ENCODE results near the gene ARL15.
"Not testable (repeated sequence)": the region's sequence is repeated elsewhere in the genome, so short reads cannot be mapped to it uniquely, and the experiment has no call there.

ARL15 gene

GRCh38 chr5:53878015-53878414 lies 432.4 kb downstream of the ARL15 start:
- DNase-seq, result no peak

GRCh38 chr5:53877243-53877642 lies 433.1 kb downstream of the ARL15 start:
- DNase-seq, result no peak

GRCh38 chr5:53874409-53874808 lies 436.0 kb downstream of the ARL15 start:
- DNase-seq, result no peak

- no peak for DNase-seq
Measured at GRCh38 chr5:53873235-53873634, 437.1 kb downstream of the ARL15 start.

- no peak for DNase-seq
Measured at GRCh38 chr5:53871775-53872174, 438.6 kb downstream of the ARL15 start.

GRCh38 chr5:53871050-53871449 lies 439.3 kb downstream of the ARL15 start:
- no peak for DNase-seq

- no peak for DNase-seq
Measured at GRCh38 chr5:53858700-53859456, 451.5 kb downstream of the ARL15 start.

- no peak for DNase-seq
Measured at GRCh38 chr5:53856506-53856905, 453.9 kb downstream of the ARL15 start.

- not testable (repeated sequence) for DNase-seq
Measured at GRCh38 chr5:53836851-53837430, 473.4 kb downstream of the ARL15 start.

- no peak for DNase-seq
Measured at GRCh38 chr5:53834500-53834899, 475.9 kb downstream of the ARL15 start.
